ENCODE measurements around the gene SPEN.
"Not testable (repeated sequence)": the region's sequence is repeated elsewhere in the genome, so short reads cannot be mapped to it uniquely, and the experiment has no call there.

SPEN gene, protein sequence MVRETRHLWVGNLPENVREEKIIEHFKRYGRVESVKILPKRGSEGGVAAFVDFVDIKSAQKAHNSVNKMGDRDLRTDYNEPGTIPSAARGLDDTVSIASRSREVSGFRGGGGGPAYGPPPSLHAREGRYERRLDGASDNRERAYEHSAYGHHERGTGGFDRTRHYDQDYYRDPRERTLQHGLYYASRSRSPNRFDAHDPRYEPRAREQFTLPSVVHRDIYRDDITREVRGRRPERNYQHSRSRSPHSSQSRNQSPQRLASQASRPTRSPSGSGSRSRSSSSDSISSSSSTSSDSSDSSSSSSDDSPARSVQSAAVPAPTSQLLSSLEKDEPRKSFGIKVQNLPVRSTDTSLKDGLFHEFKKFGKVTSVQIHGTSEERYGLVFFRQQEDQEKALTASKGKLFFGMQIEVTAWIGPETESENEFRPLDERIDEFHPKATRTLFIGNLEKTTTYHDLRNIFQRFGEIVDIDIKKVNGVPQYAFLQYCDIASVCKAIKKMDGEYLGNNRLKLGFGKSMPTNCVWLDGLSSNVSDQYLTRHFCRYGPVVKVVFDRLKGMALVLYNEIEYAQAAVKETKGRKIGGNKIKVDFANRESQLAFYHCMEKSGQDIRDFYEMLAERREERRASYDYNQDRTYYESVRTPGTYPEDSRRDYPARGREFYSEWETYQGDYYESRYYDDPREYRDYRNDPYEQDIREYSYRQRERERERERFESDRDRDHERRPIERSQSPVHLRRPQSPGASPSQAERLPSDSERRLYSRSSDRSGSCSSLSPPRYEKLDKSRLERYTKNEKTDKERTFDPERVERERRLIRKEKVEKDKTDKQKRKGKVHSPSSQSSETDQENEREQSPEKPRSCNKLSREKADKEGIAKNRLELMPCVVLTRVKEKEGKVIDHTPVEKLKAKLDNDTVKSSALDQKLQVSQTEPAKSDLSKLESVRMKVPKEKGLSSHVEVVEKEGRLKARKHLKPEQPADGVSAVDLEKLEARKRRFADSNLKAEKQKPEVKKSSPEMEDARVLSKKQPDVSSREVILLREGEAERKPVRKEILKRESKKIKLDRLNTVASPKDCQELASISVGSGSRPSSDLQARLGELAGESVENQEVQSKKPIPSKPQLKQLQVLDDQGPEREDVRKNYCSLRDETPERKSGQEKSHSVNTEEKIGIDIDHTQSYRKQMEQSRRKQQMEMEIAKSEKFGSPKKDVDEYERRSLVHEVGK (N-terminal part only)

DNA sequence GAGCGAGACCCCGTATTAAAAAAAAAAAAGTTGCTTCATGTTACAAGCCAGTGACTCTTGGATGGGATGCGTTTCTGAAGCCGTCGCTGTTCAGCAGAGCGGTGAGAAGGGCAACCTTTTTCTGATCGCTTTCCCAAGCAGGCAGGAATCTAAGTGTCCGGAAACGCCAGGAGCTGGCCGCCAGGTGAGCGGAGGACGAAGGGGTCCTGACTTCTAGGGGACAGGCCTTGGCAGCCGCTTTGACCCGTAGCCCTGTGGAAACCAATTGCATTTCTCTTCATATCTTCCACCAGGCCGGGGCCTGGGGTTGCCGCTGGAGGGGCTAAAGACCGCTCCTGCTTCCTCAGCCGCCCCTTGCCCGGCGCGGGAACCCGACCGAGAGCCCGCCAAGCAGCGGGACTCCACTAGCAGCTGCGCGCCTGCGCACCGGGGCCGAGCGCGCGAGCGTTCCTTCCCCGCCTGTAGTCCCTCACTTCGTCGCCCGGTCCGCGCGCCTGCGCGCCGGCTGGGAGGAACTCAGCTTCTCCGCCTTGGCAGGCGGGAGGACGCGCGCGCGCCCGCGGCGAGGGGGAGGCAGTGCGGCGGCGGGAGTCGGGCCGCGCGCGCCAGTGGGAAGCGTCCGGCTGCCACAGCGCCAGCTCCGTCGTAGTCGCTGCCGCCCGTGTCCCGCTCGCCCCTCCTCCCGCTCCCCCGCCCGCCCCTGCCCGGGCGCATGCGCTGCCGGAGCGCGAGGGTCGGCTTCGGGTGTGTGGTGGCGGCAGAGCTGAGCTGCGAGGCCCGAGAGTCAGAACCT lies at the start of gene SPEN:
TSS of gene SPEN (plus strand) at position 608 of the 793 bp plus-strand sequence. CDS start 361 bp downstream, outside the sequence.
- DNase-seq = peak; percentile 98

DNA sequence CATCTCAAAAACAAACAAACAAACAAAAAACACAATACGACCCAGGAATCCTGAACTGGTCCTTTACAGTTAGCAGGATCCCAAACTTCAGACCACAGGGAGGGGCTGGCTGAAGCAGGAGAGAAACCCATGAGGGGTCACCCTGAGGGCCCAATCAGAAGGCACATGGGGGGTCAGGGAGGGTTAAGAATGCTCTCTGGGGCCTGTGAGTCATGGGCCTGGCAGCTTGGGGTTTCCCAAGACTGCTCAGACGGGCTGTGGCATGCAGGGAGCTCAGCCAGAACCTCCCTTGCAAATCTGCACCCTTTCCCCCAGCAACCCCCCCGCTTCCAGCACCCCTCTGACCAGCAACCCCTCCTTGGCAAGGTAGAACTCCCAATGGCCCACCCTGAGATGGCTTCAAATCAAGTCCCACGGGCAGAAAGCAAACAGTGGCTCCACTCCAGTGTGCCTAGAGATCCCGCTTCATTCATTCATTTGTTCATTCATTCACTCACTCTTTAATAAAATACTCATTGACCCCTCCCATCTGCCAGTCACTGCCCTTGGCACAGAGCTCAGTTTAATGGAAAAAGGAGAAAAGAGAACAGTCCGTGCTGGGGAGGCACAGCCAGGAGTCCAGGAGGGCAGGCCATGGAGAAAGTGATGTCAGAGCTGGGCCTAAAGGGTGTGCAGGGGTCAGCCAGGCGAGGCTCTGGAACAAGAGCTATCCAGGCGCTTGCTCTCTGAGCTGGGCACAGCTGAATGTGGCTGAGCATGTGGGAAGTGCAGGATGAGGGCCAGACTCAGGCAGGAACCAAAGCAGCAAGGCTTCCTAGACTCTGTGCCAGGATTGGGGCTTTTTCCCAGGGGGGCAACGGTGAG lies 48.3 kb upstream of the SPEN start:
- no peak for DNase-seq

DNA sequence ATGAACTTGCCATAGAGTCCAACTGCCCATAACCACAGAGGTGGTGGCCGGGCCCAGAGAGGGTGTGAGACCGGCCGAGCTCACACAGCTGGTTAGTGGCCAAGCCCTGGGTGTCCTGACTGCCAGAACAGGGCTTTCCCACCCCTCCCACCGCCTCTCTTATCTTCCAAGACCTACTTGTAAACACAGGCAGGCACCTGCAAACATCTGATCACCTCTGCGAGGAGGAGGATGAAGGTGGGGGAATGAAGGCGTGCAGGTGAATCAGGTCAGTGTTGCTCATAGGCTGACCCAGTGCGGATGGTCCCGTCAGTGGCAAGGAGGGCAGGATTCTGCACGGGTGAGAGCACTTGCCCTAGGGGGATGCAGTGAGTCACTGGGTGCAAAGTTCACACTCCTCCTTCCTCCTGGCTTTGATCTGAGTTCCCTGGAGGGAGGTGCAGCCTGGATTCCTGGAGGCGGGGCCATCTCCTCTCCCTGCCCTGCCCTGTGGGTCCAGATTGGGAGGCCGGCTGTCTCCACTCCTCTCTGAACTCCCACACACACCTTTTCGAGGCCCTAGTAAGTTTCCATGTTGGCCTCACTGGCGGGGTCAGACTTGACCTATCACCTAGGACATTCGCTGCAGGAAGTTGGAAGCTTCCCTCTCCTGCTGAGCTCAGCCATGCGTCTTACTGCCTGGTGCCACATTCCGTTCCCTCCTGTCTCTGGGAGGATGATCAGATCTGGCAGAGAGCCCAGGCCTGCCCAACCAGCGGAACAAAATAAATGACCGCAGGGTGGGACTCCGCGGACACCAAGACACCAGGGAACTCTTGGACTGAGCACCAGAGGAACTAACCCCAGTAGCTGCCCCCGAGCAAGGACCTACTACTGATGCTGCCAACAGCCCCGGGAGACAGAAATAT lies 47.3 kb upstream of the SPEN start:
- no peak for DNase-seq

DNA sequence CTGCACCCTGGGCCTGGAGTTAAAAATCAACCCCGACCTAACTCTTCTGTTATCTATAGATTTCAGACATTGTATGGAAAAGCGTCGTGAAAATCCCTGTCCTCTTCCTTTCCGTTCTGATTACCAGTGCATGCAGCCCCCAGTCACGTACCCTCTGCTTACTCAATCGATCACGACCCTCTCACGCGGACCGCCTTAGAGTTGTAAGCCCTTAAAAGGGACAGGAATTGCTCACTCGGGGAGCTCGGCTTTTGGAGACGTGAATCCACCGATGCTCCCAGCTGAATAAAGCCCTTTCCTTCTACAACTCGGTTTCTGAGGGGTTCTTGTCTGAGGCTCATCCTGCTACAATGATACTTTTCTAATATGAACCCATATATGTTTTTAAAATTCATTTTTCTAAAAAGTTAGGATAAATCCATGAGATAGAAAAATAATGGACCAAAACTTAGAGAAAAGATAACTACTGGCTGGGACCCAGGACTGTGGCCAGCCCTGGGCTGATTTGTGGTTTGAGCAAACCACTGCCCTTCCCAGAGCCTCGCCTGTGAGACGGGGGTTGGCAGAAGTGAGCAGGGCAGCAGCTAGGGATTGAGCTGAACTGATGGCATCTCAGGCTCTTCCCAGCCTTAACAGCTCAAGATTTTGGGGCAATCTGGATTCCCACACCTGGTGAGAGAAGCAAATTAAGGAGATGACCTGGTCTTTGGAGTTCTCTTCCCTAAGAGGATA lies 45.1 kb upstream of the SPEN start:
- no peak for DNase-seq

DNA sequence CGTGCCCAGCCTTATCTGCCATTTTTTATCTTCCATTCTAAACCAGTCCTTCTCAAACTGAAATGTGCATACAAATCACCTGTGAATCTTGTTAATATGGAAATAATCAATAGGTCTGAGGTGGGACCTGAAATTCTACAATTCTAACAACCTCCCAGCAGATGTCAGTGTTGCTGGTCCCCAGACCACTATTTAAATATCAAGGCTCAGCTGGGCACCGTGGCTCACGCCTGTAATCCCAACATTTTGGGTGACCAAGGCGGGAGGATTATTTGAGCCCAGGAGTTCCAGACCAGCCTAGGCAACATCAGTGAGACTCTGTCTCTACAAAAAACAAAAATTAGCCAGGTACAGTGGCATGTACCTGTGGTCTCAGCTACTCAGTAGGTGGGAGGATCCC lies 44.1 kb upstream of the SPEN start:
- DNase-seq = no peak

DNA sequence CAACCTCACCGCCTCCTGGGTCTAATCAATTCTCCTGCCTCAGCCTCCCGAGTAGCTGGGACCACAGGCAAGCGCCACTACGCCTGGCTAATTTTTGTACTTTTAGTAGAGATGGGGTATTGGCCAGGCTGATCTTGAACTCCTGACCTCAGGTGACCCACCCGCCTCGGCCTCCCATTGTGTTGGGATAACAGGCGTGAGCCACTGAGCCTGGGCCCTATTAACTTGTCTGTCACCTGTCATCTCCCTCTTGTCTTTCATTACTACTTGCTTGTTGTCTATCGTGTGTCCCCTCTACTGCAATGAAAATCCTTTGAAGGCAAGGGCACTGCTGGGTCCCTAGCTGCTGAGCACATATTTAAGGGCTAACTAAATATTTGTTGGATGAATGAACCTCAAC lies 43.4 kb upstream of the SPEN start:
- no peak for DNase-seq

DNA sequence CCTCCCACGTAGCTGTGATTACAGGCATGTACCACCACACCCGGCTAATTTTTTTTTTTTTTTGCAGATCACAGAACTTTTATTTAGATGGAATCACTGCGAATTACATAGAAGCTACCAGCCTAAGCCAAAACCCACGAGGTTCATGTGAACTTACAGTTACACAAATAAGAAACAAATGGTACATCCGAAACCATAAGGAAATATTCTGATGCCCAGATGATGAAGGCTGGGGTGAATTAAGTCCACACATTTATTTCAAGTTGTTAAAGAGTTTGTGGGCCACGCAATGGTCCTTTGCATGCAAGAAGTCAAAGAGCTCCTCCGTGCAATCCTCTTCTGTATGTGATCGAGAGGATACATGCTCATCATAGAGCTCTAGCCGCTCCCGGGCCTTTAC lies 40.4 kb upstream of the SPEN start:
- DNase-seq = no peak

DNA sequence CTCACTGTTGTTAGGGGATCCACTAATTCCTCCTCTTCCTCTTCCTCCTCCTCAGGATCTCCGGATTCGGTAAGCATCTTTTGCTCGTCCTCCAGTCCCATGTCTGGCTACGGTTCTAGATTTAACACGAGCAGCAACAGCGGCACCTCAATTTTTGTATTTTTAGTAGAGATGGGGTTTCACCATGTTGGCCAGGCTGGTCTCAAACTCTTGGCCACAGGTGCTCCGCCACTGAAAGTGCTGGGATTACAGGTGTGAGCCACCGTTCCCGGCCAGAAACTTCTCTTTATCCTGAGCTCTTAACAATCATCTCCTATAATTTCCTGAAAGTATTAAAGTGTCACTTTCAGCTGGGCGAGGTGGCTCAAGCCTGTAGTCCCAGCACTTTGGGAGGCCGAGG lies 40.0 kb upstream of the SPEN start, which contains the start of gene UQCRHL:
TSS of gene UQCRHL (minus strand) at position 101 of the 400 bp plus-strand sequence. CDS start at position 101, 0 bp downstream.
- not testable (repeated sequence) for DNase-seq

DNA sequence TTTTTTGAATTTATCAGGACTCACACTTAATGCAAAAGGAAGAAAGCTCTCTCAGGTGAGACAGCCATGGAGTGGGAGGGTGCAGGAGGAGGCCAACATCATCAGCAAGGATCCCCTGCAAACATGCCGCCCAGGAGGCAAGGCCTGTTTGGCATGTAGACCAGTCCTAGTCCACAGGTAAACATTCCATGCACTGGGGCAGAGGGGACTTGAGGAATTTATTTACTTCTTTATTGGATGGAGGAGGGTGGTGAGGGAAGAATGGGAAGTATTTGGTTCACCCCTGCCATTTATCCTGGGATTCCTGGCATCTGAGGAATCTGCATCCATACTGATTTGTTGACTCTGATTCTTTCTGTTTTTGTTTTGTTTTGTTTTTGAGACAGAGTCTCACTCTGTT lies 38.6 kb upstream of the SPEN start:
- no peak for DNase-seq

DNA sequence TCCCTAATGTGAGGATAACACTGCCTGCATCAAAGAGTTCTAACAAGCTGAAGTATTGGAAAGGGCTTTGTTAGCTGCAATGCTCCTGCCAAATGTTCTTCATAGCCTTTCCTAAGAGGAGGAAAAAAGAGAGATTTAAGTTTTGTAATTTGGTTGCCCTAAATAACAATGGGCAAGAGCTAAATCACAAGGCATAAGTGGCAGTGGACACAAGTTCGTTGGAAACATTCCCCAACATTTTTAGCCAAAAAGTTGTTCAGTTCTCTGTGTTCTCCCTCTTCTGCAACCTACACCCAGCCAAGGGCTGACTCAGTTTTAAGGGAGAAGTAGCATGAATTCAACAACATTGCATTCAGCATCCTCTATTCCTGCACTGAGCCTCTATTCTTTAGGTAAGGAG lies 37.4 kb upstream of the SPEN start:
- DNase-seq = no peak

DNA sequence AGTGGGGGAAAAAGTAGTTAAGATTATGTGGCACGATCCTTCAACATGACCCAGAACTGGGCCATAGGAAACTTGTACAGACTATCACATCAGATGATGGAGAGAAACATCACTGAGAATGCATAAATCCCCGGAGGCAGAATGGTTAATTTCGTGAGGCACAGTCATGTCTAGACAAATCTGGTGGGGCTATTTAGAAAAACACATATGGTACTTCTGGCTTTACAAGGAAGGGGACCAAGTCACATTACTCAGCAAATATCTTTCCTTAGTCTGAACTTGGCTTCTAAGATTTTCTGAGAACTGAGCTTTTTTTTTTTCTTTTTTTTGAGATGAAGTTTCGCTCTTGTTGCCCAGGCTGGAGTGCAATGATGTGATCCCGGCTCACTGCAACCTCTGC lies 30.8 kb upstream of the SPEN start:
- no peak for DNase-seq

DNA sequence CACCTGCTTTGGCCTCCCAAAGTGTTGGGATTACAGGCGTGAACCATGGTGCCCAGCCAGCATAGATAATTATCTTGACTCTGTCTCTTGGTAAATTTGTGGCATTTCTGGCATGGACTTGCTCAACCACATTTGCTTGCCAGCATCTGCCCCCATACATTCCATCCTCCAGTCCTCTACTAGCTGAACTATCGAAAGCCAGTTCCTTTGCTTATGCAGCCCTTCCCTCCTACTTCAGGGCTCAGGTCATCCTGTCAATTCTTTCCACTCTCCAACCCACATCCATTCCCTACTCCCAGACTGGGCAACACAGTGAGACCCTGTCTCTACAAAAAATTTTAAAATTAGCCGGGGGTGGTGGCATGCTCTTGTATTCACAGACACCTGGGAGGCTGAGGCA lies 27.0 kb upstream of the SPEN start:
- no peak for DNase-seq

DNA sequence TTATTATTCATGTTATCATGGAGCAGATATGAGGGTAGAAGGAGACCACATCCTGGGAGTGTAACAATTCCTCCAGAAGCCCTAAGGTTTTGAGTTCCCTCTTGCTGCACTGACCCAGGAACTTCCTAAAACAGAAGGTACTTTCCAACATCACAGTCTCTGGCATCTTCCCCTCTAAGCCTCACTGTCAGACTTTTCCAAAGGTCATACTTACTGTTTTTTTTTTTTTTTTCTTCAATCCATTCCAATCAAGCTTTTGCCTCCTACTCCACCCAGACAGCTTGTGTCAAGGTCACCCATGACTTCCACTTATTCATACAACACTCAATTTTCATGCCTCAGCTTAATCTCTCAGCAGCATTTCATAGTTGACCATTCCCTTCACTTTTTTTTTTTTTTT lies 21.7 kb upstream of the SPEN start:
- DNase-seq = no peak

DNA sequence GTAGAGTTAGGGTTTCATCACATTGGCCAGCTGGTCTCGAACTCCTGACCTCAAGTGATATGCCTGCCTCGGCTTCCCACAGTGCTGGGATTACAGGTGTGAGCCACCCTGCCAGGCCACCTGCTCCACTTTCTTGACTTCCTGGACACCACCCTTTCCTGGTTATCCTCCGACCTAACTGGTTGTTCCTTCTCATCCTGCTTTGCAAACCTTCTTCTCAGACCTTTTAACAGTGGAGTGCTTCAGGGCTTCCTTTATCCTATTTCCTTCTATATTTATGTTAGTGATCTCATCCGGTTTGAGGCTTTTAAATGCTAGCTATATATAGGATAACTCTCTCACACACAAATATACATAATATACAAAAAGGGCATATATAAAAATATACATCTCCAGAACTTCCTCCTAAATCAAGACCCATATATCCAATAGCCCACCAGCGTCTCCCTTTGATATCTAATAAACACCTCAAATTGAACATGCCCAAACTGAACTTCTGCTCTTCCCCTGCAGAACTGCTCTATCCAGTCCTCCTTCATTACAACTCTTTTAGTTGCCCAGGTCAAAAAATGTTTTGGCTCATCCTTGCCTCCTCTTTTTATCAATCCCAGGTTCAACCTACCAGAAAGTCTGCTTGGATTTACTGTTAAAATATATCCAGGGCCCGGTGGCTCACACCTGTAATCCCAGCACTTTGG lies 20.5 kb upstream of the SPEN start:
- DNase-seq = no peak

DNA sequence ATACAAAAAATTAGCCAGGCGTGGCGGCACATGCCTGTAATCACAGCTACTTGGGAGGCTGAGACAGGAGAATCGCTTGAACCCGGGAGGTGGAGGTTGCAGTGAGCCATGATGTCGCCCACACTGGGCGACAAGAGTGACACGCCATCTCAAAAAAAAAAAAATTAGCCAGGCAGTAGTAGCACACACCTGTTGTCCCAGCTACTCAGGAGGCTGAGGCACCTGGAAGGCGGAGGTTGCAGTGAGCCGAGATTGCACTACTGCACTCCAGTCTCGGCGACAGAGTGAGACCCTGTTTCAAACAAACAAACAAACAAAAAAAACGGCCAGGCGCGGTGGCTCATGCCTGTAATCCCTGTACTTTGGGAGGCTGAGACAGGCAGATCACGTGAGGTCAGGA lies 19.9 kb upstream of the SPEN start:
- DNase-seq = not testable (repeated sequence)

DNA sequence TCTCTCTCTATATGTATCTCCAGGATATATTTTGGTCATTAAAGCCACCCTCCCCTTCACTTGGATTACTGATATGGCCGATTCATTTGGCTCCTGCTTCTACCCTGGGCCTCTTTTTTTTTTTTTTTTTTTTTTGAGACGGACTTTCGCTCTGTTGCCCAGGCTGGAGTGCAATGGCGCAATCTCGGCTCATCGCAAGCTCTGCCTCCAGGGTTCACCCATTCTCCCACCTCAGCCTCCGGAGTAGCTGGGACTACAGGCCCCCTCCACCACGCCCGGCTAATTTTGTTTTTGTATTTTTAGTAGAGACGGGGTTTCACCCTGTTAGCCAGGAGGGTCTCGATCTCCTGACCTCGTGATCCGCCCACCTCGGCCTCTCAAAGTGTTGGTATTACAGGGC lies 18.6 kb upstream of the SPEN start:
- not testable (repeated sequence) for DNase-seq

DNA sequence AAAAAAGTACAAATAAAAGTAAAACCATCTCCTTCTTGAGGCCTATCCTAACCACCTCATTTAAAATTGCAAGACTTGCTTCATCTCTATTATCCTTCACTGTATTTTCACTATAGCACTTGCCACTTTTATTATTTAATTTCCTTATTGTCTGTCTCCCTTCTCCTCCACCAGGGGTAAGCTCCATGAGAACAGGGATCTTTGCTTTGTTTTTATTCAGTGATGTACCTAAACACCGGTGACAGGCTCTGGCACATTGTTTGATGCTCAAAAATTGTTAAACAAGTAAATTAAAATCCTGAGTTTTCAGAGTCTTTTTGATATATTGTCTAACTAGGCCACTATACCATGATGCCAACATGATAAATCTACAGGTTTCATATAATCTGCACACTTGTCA lies 17.2 kb upstream of the SPEN start:
- DNase-seq = no peak

DNA sequence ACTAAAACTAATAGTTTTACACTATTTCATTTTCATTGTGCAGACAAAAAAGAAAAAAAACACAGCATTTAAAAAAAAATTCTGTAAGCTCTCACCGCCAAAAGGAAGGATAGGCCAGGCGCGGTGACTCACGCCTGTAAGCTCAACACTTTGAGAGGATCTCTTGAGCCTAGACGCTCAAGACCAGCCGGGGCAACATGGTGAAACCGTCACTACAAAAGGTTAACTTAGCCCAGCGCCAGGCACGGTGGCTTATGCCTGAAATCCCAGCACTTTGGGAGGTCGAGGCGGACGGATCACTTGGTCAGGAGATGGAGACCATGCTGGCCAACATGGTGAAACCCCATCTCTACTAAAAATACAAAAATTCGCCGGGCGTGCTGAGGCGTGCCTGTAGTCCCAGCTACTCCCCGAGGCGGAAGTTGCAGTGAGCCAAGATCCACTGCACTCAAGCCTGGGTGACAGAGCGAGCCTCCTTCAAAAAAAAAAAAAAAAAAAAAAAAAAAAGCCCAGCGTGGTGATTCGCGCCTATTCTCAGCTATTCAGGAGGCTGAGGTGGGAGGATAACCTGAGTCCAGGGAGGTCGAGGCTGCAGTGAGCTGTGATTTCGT lies 14.3 kb upstream of the SPEN start:
- no peak for DNase-seq
